ENCODE data around the gene PLSCR5.

- no peak for TF ChIP-seq CTCF (optimal IDR thresholded peaks at IDR 0.05 in 1 of 3, IDR thresholded peaks at IDR 0.05 in 1 of 3, conservative IDR thresholded peaks at IDR 0.05 in 1 of 3; ENCODE audit: extremely low read depth in 1 of 3, insufficient read depth in 2 of 3, low read length in 3 of 3)
- no peak for TF ChIP-seq EZH2 (IDR thresholded peaks at IDR 0.05; ENCODE audit: low read length)
Measured at GRCh38 chr3:146574173-146574572, 31.0 kb downstream of the PLSCR5 start.

All from keratinocyte (primary cell).